Measurements from ENCODE around the gene PIGV.

DNA sequence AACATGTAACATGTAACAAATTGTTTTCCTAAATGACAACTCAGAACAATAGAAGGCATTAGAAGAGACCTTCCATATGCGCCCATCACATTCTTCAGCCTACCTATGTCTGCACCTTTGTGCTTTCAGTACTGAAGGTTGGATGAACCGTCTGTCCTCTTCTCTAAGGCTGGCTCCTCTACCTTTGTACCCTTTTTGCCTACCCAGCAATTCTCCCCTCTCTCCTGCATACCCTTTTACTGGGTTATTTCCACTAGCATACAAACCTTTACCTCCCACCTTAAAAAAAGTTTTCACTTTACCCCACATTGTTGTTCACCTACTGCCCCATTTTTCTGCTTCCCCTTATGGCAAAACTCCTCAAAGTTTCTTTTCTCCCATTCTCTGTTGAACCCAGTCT, 5.2 kb downstream of the PIGV start:
- no peak for TF ChIP-seq CTCF (IDR thresholded peaks at IDR 0.05)
- TF ChIP-seq POLR2A (IDR thresholded peaks at IDR 0.05), result no peak

Data from testis (tissue), 2 donors.